Body of pancreas (tissue), 4 donors: ENCODE results near the gene EHD3. TPM values are rescaled to one million over a fixed set of nuclear protein-coding genes. Genes with fewer than 3 reads are reported as not detected.

Experiments
- ATAC-seq: fragments of 150-250 bp; one replicate; pipeline ENCODE4 v1.9.1; 2016
- DNase-seq, 4 donors: peaks; one replicate each; pipeline ENCODE4 v3.0.0-alpha.2; 2019
- H3K27ac ChIP-seq, 4 donors: fragments of 200-600 bp; sonication (generic); 1 replicate in 3 of 4; 2 replicates in 1 of 4; pipeline versions ENCODE4 v1.5.1 to v1.6.1; 2016 to 2019; ENCODE audit warnings: mild to moderate bottlenecking in 1 of 4, mixed read lengths in 1 of 4, moderate library complexity in 1 of 4
- H3K27me3 ChIP-seq, 2 donors: fragments of 200-600 bp; sonication (generic); one replicate each; pipeline ENCODE4 v1.6.0; 2016; ENCODE audit warnings: mild to moderate bottlenecking in 1 of 2
- H3K36me3 ChIP-seq, 2 donors: fragments of 200-600 bp; sonication (generic); replicated peaks in 1 of 2; 2 replicates each; pipeline ENCODE4 v1.5.1; 2016; ENCODE audit warnings: low read depth in 2 of 2; ENCODE audit not compliant: insufficient read depth in 1 of 2
- H3K4me1 ChIP-seq: fragments of 200-600 bp; sonication (generic); one replicate; pipeline ENCODE4 v1.6.0; 2016
- H3K4me3 ChIP-seq, 2 donors: fragments of 200-600 bp; sonication (generic); 1 replicate in 1 of 2; 2 replicates in 1 of 2; pipeline ENCODE4 v1.5.1; 2016 to 2019
- H3K9me3 ChIP-seq, 3 donors: fragments of 200-600 bp; sonication (generic); 1 replicate in 2 of 3; 2 replicates in 1 of 3; pipeline ENCODE4 v1.5.1; 2016
- POLR2A ChIP-seq, 3 donors: fragments of 450-650 bp; IDR thresholded peaks; one replicate each; pipeline ENCODE4 v1.6.1; 2016; ENCODE audit warnings: antibody characterized with exemption in 3 of 3, mild to moderate bottlenecking in 2 of 3
- WGBS, 2 donors: methylation state at CpG; one replicate each; pipeline ENCODE4 v1.1.5; 2017; 5-methylcytosine and 5-hydroxymethylcytosine counted together
- intact Hi-C: fragments of 100-400 bp; cut with DNase I; formaldehyde crosslinking; loops from one replicate; pipeline ENCODE4 v1.15.1; 2023
- total RNA-seq, 2 donors: library from RNA; depleted of rRNA; stranded (reverse); fragments of >200 nt; gene quantifications; one replicate each; pipeline ENCODE4 v1.1.0, GENCODE V29; 2016
- TF ChIP-seq, protein P1 (sequence below), 7 experiments: fragments of 450-650 bp in 4 of 7; fragments of 200-600 bp in 3 of 7; sonication (generic) in 3 of 7; IDR thresholded peaks; one replicate each; pipeline ENCODE4 v1.5.1; 2016 to 2019; ENCODE audit warnings: antibody characterized with exemption in 7 of 7

Gene EHD3
- total RNA-seq, 2 donors from 2014 or later: 0.99 to 2.3 TPM

DNA sequence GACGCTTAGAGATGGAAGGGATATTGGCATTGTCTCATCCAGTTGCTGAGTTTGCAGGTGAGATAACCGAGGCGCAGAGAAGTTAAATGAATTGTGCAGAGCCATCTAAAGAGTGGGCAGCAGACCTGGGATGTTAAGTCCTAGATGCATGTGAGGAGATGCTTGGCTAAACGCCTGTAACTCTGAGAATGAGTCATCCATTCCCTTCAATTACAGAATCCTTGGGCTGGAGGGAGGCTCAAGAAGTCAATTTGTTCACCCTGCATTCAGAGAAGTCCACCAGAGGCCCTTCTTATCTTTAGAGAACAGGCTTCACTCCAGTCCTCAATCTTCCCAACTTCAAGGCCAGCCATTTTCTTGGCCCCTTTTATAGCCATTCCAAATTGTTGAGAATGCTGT lies 1.6 kb downstream of the EHD3 start:
- intact Hi-C loops: no loop called here
- TF ChIP-seq POLR2A (IDR thresholded peaks at IDR 0.05): no peak
- TF ChIP-seq, protein P1, sequence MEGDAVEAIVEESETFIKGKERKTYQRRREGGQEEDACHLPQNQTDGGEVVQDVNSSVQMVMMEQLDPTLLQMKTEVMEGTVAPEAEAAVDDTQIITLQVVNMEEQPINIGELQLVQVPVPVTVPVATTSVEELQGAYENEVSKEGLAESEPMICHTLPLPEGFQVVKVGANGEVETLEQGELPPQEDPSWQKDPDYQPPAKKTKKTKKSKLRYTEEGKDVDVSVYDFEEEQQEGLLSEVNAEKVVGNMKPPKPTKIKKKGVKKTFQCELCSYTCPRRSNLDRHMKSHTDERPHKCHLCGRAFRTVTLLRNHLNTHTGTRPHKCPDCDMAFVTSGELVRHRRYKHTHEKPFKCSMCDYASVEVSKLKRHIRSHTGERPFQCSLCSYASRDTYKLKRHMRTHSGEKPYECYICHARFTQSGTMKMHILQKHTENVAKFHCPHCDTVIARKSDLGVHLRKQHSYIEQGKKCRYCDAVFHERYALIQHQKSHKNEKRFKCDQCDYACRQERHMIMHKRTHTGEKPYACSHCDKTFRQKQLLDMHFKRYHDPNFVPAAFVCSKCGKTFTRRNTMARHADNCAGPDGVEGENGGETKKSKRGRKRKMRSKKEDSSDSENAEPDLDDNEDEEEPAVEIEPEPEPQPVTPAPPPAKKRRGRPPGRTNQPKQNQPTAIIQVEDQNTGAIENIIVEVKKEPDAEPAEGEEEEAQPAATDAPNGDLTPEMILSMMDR (IDR thresholded peaks at IDR 0.05): no peak
- H3K9me3 ChIP-seq: no peaks in the 10 kb centered on the region
- peaks cover 9% of the 10 kb centered on the region for H3K4me1 ChIP-seq
- 77 to 85% methylated on average over 4 of the region's 4 CpGs for WGBS, 2 donors
- ATAC-seq: no peak
- no peak overlapping the region for H3K27ac ChIP-seq
- no peaks in the 10 kb centered on the region for H3K36me3 ChIP-seq
- no peak for DNase-seq
- H3K4me3 ChIP-seq: no peak overlapping the region
- H3K27me3 ChIP-seq: no peaks in the 10 kb centered on the region

DNA sequence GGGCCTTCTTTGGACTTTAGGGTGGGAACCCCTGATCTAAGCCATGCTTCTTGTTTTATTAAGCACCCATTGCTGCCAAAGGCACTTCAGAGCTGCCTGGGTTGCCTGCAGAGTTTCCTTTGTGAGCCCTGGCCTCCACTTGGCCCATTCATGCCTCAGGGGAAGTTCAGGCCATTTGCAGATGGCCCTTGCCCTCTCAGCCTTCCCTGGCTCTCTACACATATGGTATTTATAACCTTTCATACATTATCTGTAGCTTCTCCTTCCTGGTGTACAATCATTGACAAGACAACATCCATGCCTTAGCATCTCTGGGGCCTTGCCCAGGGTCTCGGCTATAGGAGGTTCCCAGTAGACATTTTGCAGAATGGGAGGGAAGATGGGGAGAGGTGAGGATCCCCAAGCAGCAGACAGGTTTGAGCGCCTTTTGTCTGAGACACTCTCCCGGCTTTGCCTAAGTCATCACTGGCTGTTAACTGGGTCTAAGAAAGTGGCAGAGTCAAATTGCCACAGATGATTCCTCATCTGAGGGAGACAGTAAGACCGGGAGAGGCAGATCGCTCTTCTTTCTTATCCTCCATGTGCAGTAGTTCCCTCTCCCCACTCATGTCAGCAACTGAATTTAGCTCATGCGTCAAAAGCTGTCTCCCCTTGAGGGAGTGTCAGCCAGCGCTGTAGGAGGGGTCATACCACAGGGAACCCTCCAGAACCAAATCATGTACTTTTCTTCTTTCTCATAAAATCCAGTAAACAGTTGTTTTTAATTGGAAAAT lies 2.7 kb downstream of the EHD3 start:
- Histone ChIP-seq H3K4me3 (no peak overlapping the region), H3K27me3 (no peaks in the 10 kb centered on the region), H3K36me3 (no peaks in the 10 kb centered on the region), H3K4me1 (peaks cover 9% of the 10 kb centered on the region), H3K27ac (no peak overlapping the region), H3K9me3 (no peaks in the 10 kb centered on the region)
- DNase-seq (no peak), ATAC-seq (no peak)
- WGBS, 2 donors: 75 to 80% methylated on average over 7 of the region's 7 CpGs
- no peak for TF ChIP-seq POLR2A (IDR thresholded peaks at IDR 0.05)
- TF ChIP-seq, protein P1 (IDR thresholded peaks at IDR 0.05): no peak
- intact Hi-C loops: no loop called here

DNA sequence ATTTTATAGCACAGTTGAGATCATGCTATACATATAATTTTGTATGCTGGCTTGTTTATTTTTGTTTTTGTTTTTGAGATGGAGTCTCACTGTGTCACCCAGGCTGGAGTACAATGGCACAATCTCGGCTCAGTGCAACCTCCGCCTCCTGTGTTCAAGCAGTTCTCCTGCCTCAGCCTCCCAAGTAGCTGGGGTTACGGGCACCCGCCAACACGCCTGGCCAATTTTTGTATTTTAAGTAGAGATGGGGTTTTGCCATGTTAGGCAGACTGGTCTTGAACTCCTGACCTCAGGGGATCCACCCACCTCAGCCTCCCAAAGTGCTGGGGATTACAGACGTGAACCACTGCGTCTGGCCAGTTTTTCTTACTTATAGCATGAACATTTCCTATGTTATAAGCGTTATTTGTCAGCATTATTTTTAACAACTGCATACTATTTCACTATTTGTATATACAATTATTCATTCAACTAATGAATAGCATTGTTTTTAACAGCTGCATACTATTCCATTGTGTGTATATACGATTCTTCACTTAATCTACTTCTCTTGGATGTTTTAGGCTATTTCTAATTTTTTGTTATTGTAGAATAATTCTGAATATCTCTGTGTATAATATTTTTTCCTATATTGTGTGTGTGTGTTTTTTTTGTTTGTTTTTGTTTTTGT lies 3.5 kb downstream of the EHD3 start:
- no peak for ATAC-seq
- 89 to 91% methylated on average over 9 of the region's 9 CpGs for WGBS, 2 donors
- Histone ChIP-seq H3K4me3 (no peak overlapping the region), H3K27me3 (no peaks in the 10 kb centered on the region), H3K36me3 (no peaks in the 10 kb centered on the region), H3K4me1 (peaks cover 9% of the 10 kb centered on the region), H3K27ac (no peak overlapping the region), H3K9me3 (no peaks in the 10 kb centered on the region)
- DNase-seq: no peak
- TF ChIP-seq, protein P1 (IDR thresholded peaks at IDR 0.05): no peak
- TF ChIP-seq POLR2A (IDR thresholded peaks at IDR 0.05): no peak
- intact Hi-C loops: no loop called here

DNA sequence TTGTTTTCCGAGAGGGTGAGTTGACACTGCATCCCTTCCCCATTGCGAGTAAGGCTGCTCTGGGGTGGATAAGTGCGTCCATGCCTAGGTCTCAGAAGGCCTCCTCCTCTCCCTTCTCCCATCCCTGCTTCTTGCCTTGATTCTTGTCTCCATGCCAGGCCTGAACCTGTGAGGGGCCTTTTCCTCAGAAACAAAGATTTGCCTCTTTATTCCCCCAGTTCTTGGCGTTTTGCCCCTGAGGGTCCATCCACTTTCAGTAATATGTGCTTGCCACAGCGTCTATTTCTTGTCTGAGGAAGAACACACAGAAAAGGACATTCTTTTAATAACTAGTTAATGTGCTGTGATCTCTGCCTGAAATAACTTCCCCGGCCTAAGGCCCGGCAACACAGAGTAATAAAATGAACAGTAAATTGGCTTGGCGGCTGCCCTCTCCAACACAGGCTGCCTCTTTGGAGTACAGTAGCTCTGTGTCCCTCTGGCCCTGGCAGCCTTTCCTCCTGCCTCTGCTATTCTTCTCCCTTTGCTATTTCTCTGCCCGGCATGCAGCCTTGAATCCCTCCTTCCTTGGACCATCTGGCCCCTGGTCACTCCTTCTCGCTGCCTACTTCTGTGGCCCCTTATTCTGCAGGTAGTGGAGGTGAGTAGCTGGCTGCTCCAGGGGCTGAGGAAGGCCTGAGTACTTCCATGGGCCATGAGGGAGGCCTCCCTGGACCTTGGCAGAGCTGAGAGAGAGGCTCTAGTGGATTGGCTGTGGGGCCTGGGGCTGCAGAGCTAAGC lies 4.4 kb downstream of the EHD3 start:
- no peak for TF ChIP-seq POLR2A (IDR thresholded peaks at IDR 0.05)
- TF ChIP-seq, protein P1 (IDR thresholded peaks at IDR 0.05): no peak
- ATAC-seq (no peak), DNase-seq (no peak)
- Histone ChIP-seq H3K4me1 (peaks cover 9% of the 10 kb centered on the region), H3K4me3 (no peak overlapping the region), H3K27ac (no peak overlapping the region), H3K36me3 (no peaks in the 10 kb centered on the region), H3K27me3 (no peaks in the 10 kb centered on the region), H3K9me3 (no peaks in the 10 kb centered on the region)
- 89 to 93% methylated on average over 10 of the region's 10 CpGs for WGBS, 2 donors
- intact Hi-C loops: no loop called here
